SH-SY5Y (cell line): Measurements from ENCODE around the gene NMUR1.

ENCODE experiments used
- GATA2 ChIP-seq: IDR thresholded peaks from 2 replicates; pipeline ENCODE4 v1.6.1; 2011; ENCODE audit warnings: mild to moderate bottlenecking, low read depth, low read length
- GATA3 ChIP-seq: IDR thresholded peaks from 2 replicates; pipeline ENCODE4 v1.6.1; 2011; ENCODE audit warnings: low read depth, mild to moderate bottlenecking, low read length, moderate library complexity

DNA sequence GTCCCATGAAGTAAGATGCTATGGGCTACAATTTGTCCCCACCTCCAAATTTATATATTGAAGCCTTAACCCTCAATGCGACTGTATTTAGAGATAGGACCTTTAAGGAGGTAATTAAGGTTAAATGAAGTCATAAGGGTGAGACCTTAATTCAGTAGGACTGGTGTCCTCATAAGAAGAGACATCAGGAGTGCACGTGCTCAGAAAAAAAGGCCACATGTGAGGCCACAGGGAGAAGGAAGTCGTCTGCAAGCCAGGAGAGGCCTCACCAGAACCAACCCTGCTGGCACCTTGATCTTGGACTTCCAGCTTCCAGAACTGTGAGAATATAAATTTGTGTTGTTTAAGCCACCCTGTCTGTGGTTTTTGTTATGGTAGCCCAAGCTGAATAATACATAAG is 36.9 kb upstream of the NMUR1 start:
- TF ChIP-seq GATA2, result no peak
- TF ChIP-seq GATA3, result no peak
